Measurements from ENCODE around the gene KCTD8.

DNA sequence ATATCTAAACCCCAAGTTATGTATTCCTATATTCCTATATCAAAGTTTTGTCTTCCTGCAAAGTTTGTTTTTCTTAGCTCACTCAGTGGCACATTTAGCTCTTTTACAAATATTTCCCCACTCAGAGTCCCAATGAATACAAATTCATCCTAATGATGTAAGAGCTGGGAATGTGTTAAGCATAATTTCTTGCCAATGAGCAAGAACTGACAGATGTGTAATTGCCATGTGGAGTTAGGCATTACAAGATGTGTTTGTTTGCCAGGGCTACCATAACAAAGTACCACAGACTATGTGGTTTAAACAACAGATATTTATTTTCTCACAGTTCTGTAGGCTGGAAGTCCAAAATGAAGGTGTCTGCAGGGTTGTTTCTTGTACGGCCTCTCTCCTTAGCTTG, 302.1 kb downstream of the KCTD8 start:
- TF ChIP-seq, protein P1, sequence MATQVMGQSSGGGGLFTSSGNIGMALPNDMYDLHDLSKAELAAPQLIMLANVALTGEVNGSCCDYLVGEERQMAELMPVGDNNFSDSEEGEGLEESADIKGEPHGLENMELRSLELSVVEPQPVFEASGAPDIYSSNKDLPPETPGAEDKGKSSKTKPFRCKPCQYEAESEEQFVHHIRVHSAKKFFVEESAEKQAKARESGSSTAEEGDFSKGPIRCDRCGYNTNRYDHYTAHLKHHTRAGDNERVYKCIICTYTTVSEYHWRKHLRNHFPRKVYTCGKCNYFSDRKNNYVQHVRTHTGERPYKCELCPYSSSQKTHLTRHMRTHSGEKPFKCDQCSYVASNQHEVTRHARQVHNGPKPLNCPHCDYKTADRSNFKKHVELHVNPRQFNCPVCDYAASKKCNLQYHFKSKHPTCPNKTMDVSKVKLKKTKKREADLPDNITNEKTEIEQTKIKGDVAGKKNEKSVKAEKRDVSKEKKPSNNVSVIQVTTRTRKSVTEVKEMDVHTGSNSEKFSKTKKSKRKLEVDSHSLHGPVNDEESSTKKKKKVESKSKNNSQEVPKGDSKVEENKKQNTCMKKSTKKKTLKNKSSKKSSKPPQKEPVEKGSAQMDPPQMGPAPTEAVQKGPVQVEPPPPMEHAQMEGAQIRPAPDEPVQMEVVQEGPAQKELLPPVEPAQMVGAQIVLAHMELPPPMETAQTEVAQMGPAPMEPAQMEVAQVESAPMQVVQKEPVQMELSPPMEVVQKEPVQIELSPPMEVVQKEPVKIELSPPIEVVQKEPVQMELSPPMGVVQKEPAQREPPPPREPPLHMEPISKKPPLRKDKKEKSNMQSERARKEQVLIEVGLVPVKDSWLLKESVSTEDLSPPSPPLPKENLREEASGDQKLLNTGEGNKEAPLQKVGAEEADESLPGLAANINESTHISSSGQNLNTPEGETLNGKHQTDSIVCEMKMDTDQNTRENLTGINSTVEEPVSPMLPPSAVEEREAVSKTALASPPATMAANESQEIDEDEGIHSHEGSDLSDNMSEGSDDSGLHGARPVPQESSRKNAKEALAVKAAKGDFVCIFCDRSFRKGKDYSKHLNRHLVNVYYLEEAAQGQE (IDR thresholded peaks at IDR 0.05; ENCODE audit: insufficient read depth in 1 of 2, low read depth in 2 of 2, low read length in 2 of 2) = no peak
- TF ChIP-seq POLR2AphosphoS5 (IDR thresholded peaks at IDR 0.05; ENCODE audit: low read depth, low read length) (no peak), TAF1 (IDR thresholded peaks at IDR 0.05; ENCODE audit: borderline replicate concordance, insufficient read depth, low read length) (no peak)
